Sigmoid colon (tissue), 4 donors: ENCODE results near the gene GRM4.

Experiments
- CTCF ChIP-seq, 4 experiments: fragments of 450-650 bp in 3 of 4; fragments of 200-600 bp in 1 of 4; IDR thresholded peaks; one replicate each; pipeline ENCODE4 v1.5.1; 2016 to 2019; ENCODE audit warnings: antibody characterized with exemption in 4 of 4, mild to moderate bottlenecking in 3 of 4, moderate library complexity in 2 of 4
- EP300 ChIP-seq, 4 donors: sonication (generic); formaldehyde crosslinking; IDR thresholded peaks; one replicate each; pipeline ENCODE4 v1.6.1; 2017; ENCODE audit warnings: antibody characterized with exemption in 4 of 4
- POLR2A ChIP-seq, 2 donors: fragments of 450-650 bp; IDR thresholded peaks; one replicate each; pipeline ENCODE4 v1.6.1; 2016; ENCODE audit warnings: antibody characterized with exemption in 2 of 2, mild to moderate bottlenecking in 2 of 2, moderate library complexity in 2 of 2
- POLR2AphosphoS5 ChIP-seq, 4 donors: sonication (generic); formaldehyde crosslinking; IDR thresholded peaks; one replicate each; pipeline ENCODE4 v1.6.1; 2017; ENCODE audit warnings: antibody characterized with exemption in 4 of 4

- TF ChIP-seq CTCF (IDR thresholded peaks at IDR 0.05) (no peak), POLR2A (IDR thresholded peaks at IDR 0.05) (no peak), EP300 (IDR thresholded peaks at IDR 0.05) (no peak), POLR2AphosphoS5 (IDR thresholded peaks at IDR 0.05) (no peak)
These were observed 3.6 kb downstream of the GRM4 start for GRCh38 chr6:34142061-34142998.
